ENCODE results near the gene ANKRD29. TPM values are rescaled to one million over a fixed set of nuclear protein-coding genes. Genes with fewer than 3 reads are reported as not detected.

ANKRD29 gene
- total RNA-seq, 1 donor from 2014 or later = 14.0 TPM

DNA sequence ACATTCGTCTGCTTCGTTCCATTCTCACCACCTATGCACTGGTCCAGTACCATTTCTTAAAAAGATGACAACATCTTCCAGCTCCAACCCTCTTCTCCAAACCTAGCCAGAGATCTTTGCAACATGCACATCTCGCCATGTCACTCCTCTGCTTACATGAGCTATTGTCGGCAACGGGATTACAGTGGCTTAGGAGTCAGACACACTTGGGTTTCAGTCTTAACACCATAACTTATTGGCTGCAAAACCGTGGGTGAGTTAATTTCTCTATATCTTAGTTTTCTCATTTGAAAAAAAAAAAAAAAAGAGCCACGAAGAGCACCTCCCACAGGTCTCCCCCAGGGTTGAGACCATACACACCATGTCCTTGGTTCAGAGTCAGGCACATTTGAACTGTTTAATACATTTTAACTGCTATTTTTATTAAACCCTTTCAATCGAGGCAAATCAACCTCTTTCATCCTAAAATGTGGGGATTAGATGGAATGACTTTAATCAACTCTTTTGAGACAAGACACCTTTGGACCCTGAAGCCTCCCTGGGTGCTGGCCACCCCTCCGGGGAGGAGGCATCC lies 889 bp downstream of the ANKRD29 start:
- no peak for DNase-seq (ENCODE audit: low read depth)
- Histone ChIP-seq H3K4me3 (ENCODE audit: low read depth, low read length) (peak overlapping the region; percentile 48), H3K36me3 (ENCODE audit: control insufficient read depth, insufficient read depth, low read length) (no peaks in the 10 kb centered on the region), H3K27me3 (ENCODE audit: control insufficient read depth, insufficient read depth, low read length) (no peaks in the 10 kb centered on the region)
- TF ChIP-seq, protein P1, sequence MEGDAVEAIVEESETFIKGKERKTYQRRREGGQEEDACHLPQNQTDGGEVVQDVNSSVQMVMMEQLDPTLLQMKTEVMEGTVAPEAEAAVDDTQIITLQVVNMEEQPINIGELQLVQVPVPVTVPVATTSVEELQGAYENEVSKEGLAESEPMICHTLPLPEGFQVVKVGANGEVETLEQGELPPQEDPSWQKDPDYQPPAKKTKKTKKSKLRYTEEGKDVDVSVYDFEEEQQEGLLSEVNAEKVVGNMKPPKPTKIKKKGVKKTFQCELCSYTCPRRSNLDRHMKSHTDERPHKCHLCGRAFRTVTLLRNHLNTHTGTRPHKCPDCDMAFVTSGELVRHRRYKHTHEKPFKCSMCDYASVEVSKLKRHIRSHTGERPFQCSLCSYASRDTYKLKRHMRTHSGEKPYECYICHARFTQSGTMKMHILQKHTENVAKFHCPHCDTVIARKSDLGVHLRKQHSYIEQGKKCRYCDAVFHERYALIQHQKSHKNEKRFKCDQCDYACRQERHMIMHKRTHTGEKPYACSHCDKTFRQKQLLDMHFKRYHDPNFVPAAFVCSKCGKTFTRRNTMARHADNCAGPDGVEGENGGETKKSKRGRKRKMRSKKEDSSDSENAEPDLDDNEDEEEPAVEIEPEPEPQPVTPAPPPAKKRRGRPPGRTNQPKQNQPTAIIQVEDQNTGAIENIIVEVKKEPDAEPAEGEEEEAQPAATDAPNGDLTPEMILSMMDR (IDR thresholded peaks at IDR 0.05; ENCODE audit: insufficient read depth, low read length, severe bottlenecking) = no peak
- FAIRE-seq = no peak

DNA sequence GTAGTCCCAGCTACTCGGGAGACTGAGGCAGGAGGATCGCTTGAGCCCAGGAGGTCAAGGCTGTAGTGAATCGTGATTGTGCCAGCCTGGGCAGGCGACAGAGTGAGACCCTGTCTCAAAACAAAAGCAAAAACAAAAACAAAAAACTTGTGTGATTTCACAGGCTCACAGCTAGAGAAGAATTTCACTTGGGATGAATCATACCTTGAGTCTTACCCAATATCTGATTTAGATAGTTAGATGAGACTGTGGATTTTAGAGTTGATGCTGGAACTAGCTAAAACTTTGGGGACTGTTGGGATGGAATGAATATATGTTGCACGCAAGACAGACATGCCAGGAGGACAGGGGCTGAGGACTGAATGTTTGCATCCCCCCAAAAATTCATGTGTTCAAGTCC lies 4.4 kb downstream of the ANKRD29 start:
- H3K36me3 ChIP-seq (ENCODE audit: control insufficient read depth, insufficient read depth, low read length) = no peaks in the 10 kb centered on the region
- DNase-seq (ENCODE audit: low read depth) (peak; percentile 50), FAIRE-seq (peak; percentile 66)
- TF ChIP-seq, protein P1 (IDR thresholded peaks at IDR 0.05; ENCODE audit: insufficient read depth, low read length, severe bottlenecking) = no peak
- no peak overlapping the region for H3K4me3 ChIP-seq (ENCODE audit: low read depth, low read length)
- no peaks in the 10 kb centered on the region for H3K27me3 ChIP-seq (ENCODE audit: control insufficient read depth, insufficient read depth, low read length)

DNA sequence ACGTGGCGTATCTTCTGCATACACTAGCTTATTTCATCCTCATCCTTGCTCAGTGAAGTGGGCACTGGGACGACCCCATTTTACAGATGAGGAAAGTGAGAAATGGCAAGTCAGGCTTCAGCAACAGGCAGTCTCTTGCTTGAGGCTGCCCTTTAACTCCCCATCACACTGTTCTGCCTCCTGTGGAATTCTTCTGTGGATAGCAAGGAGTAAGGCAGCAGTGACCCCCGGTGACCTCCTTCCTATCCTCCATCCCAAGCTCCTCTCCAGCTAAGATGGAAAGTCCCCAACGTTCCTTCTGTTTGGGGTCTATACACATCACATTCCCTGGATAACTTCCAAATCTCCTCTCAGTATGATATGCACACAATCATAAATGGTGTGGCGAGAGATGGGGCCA lies 10.5 kb downstream of the ANKRD29 start:
- H3K4me3 ChIP-seq (ENCODE audit: low read depth, low read length) = no peak overlapping the region
- H3K27me3 ChIP-seq (ENCODE audit: control insufficient read depth, insufficient read depth, low read length) = no peaks in the 10 kb centered on the region
- no peak for DNase-seq (ENCODE audit: low read depth)
- no peak for FAIRE-seq
- peaks cover 2% of the 10 kb centered on the region for H3K36me3 ChIP-seq (ENCODE audit: control insufficient read depth, insufficient read depth, low read length)
- TF ChIP-seq, protein P1 (IDR thresholded peaks at IDR 0.05; ENCODE audit: insufficient read depth, low read length, severe bottlenecking) = no peak

DNA sequence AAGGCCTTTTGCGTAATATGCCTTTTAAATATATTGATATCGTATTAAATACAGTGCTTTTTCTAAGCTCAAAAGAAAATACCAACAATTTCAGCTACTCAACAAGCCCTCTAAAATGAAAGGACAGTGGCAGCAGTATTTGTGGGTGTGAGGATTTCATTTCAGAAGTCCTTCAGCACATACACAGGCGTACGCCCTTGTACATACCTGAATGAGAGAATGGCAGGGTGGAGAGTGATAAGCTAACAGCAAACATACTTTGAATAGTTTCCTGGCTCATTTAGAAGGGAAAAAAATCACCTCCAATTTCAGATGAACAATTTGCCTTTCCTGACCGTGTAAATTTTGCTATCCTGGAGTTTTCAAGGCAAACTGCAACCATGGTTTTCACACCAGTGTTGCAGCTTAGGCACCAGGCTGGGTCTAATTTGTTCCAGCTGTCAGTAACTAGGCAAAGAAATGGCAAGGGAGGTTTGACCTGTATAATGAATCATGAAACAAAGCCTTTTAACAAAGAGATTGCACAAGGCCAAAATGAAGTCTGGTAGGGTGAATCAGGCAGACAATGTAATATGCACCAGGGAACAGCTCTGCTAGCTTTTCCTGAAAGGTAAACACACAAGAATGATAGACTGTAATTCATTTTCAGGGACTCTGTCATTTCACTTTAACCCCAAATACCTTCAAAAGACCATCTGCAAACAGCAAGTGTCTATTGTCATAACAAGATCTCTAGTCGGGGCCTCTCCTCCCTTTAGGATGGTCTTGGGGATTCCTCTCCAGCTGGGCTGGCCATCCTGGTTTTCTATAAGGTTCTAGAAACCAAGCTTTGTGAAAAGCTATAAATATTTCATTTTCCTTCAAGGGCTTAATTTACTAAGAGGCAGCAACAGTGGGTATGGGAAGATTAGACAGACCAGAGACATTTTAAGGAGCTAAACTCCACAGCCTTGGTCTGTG lies 11.5 kb downstream of the ANKRD29 start:
- Histone ChIP-seq H3K36me3 (ENCODE audit: control insufficient read depth, insufficient read depth, low read length) (peaks cover 2% of the 10 kb centered on the region), H3K4me3 (ENCODE audit: low read depth, low read length) (no peak overlapping the region), H3K27me3 (ENCODE audit: control insufficient read depth, insufficient read depth, low read length) (no peaks in the 10 kb centered on the region)
- TF ChIP-seq, protein P1 (IDR thresholded peaks at IDR 0.05; ENCODE audit: insufficient read depth, low read length, severe bottlenecking) = no peak
- peak; percentile 68 for FAIRE-seq
- DNase-seq (ENCODE audit: low read depth) = peak; percentile 94

DNA sequence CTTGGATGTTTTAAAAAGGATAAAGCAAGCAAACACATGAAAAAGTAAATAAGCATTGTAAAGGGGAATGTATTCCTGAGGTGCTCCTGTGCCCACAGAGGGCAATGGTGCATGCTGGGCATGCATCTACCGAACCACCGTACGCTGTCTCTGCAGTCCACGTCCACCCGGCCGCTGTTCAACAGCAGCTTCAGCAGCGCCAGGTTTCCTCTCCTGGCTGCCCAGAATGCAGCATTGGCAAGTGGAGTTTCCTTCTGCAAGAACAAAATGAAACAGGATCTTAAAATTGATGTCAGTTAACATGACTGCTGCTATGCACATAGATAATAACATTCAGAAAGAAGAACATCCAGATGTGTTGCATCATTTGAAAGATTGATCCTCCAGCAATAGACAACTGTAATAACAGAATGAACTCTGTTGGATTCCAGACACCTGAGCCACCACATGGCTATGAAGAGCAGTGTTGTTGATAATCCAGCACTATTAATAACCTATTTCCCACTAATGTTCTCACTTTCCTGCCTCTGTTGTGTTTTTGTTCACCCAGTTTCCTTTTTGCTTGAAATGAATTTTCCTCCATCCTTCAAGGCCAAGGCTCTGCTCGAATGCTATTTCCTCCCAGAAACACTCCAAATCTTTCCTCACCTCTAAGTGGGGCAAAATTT lies 13.6 kb downstream of the ANKRD29 start:
- Histone ChIP-seq H3K4me3 (ENCODE audit: low read depth, low read length) (no peak overlapping the region), H3K36me3 (ENCODE audit: control insufficient read depth, insufficient read depth, low read length) (peaks cover 2% of the 10 kb centered on the region), H3K27me3 (ENCODE audit: control insufficient read depth, insufficient read depth, low read length) (no peaks in the 10 kb centered on the region)
- TF ChIP-seq, protein P1 (IDR thresholded peaks at IDR 0.05; ENCODE audit: insufficient read depth, low read length, severe bottlenecking) = no peak
- FAIRE-seq (no peak), DNase-seq (ENCODE audit: low read depth) (no peak)
